Measurements from ENCODE around the gene WNT8B.

GRCh38 chr10:100490531-100490930 lies 27.7 kb downstream of the WNT8B start:
- no peak for TF ChIP-seq POLR2A (IDR thresholded peaks at IDR 0.05)
- TF ChIP-seq CTCF (IDR thresholded peaks at IDR 0.05), result no peak

Measured in body of pancreas (tissue), 4 donors.